Nephron progenitor cell (in vitro differentiated cells): ENCODE results near the gene IL1RAPL2.
"Not testable (repeated sequence)": the region's sequence is repeated elsewhere in the genome, so short reads cannot be mapped to it uniquely, and the experiment has no call there.

ENCODE experiments used
- DNase-seq: peaks from one replicate; pipeline ENCODE4 v3.0.0; 2021
- H3K27ac Mint-ChIP-seq: 2 replicates; pipeline ENCODE4 v1.8.0; 2021; ENCODE audit warnings: mild to moderate bottlenecking, moderate library complexity, mixed read lengths
- H3K27me3 Mint-ChIP-seq: 2 replicates; pipeline ENCODE4 v1.8.0; 2021; ENCODE audit warnings: mild to moderate bottlenecking, low read depth, mixed read lengths; ENCODE audit not compliant: poor library complexity
- H3K36me3 Mint-ChIP-seq: 2 replicates; pipeline ENCODE4 v1.8.0; 2021; ENCODE audit warnings: low read depth, mixed read lengths
- H3K4me1 Mint-ChIP-seq: 2 replicates; pipeline ENCODE4 v1.8.0; 2021; ENCODE audit warnings: mixed read lengths
- H3K4me3 Mint-ChIP-seq: 2 replicates; pipeline ENCODE4 v1.8.0; 2021; ENCODE audit warnings: mild to moderate bottlenecking, moderate library complexity, mixed read lengths
- H3K9me3 Mint-ChIP-seq: 2 replicates; pipeline ENCODE4 v1.8.0; 2021; ENCODE audit warnings: mild to moderate bottlenecking, moderate library complexity, mixed read lengths
- TF ChIP-seq, protein P1 (sequence below): fragments of 200-600 bp; sonication (generic); IDR thresholded peaks from 2 replicates; pipeline ENCODE4 v1.5.0; 2021; ENCODE audit warnings: antibody characterized with exemption

The IL1RAPL2 gene

DNA sequence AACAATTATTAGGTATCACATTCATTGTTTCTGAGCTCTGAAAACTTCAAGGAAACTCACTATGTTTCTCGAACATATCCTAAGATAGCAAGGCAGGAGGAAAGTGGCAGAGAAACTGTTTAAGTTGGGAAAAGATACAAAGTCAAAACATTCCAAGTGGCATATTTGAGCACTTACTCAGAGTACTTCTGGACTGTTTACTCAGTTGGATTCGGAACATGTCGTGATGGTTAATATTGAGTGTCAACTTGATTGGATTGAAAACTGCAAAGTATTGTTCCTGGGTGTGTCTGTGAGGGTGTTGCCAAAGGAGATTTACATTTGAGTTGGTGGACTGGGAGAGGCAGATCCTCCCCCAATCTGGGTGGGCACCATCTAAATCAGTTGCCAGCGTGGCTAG, 298.3 kb downstream of the IL1RAPL2 start:
- peaks cover 9% of the 10 kb centered on the region for H3K9me3 Mint-ChIP-seq
- H3K27me3 Mint-ChIP-seq: peaks cover 8% of the 10 kb centered on the region
- H3K27ac Mint-ChIP-seq: no peak overlapping the region
- H3K4me3 Mint-ChIP-seq: no peak overlapping the region
- DNase-seq: no peak
- no peaks in the 10 kb centered on the region for H3K4me1 Mint-ChIP-seq
- TF ChIP-seq, protein P1, sequence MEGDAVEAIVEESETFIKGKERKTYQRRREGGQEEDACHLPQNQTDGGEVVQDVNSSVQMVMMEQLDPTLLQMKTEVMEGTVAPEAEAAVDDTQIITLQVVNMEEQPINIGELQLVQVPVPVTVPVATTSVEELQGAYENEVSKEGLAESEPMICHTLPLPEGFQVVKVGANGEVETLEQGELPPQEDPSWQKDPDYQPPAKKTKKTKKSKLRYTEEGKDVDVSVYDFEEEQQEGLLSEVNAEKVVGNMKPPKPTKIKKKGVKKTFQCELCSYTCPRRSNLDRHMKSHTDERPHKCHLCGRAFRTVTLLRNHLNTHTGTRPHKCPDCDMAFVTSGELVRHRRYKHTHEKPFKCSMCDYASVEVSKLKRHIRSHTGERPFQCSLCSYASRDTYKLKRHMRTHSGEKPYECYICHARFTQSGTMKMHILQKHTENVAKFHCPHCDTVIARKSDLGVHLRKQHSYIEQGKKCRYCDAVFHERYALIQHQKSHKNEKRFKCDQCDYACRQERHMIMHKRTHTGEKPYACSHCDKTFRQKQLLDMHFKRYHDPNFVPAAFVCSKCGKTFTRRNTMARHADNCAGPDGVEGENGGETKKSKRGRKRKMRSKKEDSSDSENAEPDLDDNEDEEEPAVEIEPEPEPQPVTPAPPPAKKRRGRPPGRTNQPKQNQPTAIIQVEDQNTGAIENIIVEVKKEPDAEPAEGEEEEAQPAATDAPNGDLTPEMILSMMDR: no peak
- no peaks in the 10 kb centered on the region for H3K36me3 Mint-ChIP-seq

DNA sequence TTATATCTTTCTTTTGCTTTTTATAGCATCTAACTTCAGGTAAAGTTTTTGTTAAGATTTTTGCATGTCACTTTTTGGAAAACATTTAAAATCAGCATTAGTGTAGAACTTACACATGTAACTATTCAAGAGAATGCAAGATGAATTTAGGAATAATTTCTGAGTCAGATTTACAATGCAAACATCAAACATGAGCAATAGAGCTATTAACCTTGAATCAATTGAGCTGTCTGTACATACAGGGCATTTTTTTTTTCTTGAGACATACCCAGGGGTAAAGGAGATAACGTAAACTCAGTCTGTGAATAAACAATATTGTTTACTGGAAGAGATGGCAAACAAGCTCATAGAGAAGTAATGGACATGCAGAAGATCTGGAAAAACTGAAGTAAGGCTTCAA, 311.5 kb downstream of the IL1RAPL2 start:
- no peak for DNase-seq
- TF ChIP-seq, protein P1: no peak
- H3K27me3 Mint-ChIP-seq: no peaks in the 10 kb centered on the region
- H3K27ac Mint-ChIP-seq: no peak overlapping the region
- H3K36me3 Mint-ChIP-seq: no peaks in the 10 kb centered on the region
- H3K9me3 Mint-ChIP-seq: peaks cover 6% of the 10 kb centered on the region
- no peaks in the 10 kb centered on the region for H3K4me1 Mint-ChIP-seq
- H3K4me3 Mint-ChIP-seq: no peak overlapping the region

DNA sequence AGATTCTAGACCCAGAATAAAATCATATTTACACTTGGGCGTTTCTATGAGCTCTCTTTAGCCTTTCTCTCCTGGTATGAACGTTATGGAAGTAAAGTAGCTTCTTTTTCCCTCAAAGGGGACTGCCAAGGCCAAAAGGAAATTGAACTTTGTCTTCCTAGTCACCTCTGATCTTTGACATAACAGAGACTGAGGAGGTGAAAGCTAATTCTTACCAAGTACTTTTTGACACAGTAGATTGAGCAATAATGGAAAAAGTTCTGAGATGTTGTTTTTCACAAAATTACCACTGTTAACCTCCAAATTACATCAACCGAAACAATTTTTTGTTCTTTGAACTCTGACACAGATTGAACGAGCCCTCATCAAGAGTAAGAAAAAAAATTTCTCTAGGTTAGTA, 336.1 kb downstream of the IL1RAPL2 start:
- H3K4me1 Mint-ChIP-seq: no peaks in the 10 kb centered on the region
- H3K36me3 Mint-ChIP-seq: no peaks in the 10 kb centered on the region
- TF ChIP-seq, protein P1: no peak
- H3K4me3 Mint-ChIP-seq: no peak overlapping the region
- H3K27ac Mint-ChIP-seq: no peak overlapping the region
- no peak for DNase-seq
- H3K9me3 Mint-ChIP-seq: peaks cover 21% of the 10 kb centered on the region
- H3K27me3 Mint-ChIP-seq: no peaks in the 10 kb centered on the region

DNA sequence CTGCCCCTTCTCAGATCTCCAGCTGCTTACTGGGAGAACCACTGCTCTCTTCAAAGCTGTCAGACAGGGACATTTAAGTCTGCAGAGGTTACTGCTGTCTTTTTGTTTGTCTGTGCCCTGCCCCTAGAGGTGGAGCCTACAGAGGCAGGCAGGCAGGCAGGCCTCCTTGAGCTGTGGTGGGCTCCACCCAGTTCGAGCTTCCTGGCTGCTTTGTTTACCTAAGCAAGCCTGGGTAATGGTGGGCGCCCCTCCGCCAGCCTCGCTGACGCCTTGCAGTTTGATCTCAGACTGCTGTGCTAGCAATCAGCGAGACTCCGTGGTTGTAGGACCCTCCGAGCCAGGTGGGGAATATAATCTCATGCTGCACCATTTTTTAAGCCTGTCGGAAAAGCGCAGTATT, 343.7 kb downstream of the IL1RAPL2 start:
- DNase-seq: peak; percentile 22
- Mint-ChIP-seq H3K9me3 (peaks cover 32% of the 10 kb centered on the region), H3K4me3 (peak overlapping the region; percentile 83)
- not testable (repeated sequence) for H3K27me3 Mint-ChIP-seq, H3K36me3 Mint-ChIP-seq, H3K4me1 Mint-ChIP-seq, H3K27ac Mint-ChIP-seq

DNA sequence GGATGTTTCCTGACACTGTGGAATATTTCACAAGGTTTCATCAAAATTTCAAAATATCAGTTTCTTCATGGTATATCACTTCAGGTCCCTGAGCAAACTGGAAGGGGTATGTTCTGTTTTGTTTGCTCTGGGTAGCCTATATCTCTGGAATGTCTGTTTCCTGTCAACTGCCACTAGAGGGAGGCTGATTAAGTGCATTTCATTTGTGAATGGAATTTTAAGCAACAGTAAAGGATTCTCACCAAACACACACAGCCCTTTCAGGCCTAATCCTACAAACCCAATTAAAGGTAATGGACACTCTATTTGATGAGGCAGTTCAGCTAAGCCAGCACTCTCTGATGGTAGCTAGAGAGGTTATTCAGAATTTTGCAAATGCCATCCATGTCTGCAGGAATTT, 347.3 kb downstream of the IL1RAPL2 start:
- no peak overlapping the region for H3K27ac Mint-ChIP-seq
- H3K4me3 Mint-ChIP-seq: no peak overlapping the region
- peaks cover 5% of the 10 kb centered on the region for H3K4me1 Mint-ChIP-seq
- TF ChIP-seq, protein P1: no peak
- DNase-seq: no peak
- peaks cover 25% of the 10 kb centered on the region for H3K9me3 Mint-ChIP-seq
- H3K27me3 Mint-ChIP-seq: no peaks in the 10 kb centered on the region
- H3K36me3 Mint-ChIP-seq: no peaks in the 10 kb centered on the region

DNA sequence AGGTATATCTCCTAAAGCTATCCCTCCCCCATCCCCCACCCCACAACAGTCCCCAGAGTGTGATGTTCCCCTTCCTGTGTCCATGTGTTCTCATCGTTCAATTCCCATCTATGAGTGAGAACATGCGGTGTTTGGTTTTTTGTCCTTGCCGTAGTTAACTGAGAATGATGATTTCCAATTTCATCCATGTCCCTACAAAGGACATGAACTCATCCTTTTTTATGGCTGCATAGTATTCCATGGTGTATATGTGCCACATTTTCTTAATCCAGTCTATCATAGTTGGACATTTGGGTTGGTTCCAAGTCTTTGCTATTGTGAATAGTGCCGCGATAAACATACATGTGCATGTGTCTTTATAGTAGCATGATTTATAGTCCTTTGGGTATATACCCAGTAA, 348.7 kb downstream of the IL1RAPL2 start:
- DNase-seq, H3K36me3 Mint-ChIP-seq, H3K4me1 Mint-ChIP-seq, H3K27me3 Mint-ChIP-seq, H3K27ac Mint-ChIP-seq, H3K4me3 Mint-ChIP-seq: not testable (repeated sequence)
- H3K9me3 Mint-ChIP-seq: peaks cover 16% of the 10 kb centered on the region

DNA sequence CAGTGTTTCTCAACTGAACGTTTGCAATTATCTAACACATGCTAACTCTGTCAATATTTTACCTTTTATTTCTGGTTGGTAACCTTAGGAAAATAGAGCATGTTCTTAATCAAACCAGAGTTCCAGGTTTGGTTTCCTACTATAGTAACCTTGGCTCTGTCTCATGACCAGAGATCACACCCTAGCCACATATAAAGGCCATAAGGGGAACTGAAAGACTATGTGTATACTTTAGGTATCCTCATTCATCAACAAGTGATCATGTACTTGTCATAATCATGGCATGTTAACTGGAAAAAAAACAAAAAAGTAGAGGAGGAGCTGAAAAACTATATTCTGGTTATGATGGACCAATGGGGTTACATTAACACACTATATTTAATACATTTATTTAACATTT, 352.1 kb downstream of the IL1RAPL2 start:
- H3K9me3 Mint-ChIP-seq: peaks cover 24% of the 10 kb centered on the region
- H3K27ac Mint-ChIP-seq: no peak overlapping the region
- no peaks in the 10 kb centered on the region for H3K4me1 Mint-ChIP-seq
- no peaks in the 10 kb centered on the region for H3K27me3 Mint-ChIP-seq
- TF ChIP-seq, protein P1: no peak
- no peak overlapping the region for H3K4me3 Mint-ChIP-seq
- DNase-seq: no peak
- H3K36me3 Mint-ChIP-seq: no peaks in the 10 kb centered on the region
